HG03060 (cell line): ENCODE data around the gene SCUBE3.

Experiments used
- ATAC-seq: cut with Tn5 transposase; IDR thresholded peaks from one replicate; pipeline ENCODE4 v1.9.1; 2021; ENCODE audit warnings: low read depth, moderate number of reproducible peaks; ENCODE audit not compliant: unreplicated experiment

The SCUBE3 gene

GRCh38 chr6:35213824-35214756 is at the start of gene SCUBE3:
SCUBE3 (plus strand) TSS chr6:35213956; CDS start chr6:35214419, 463 bp downstream.
- no peak for ATAC-seq

GRCh38 chr6:35164277-35164676 is 49.5 kb upstream of the SCUBE3 start:
- no peak for ATAC-seq

GRCh38 chr6:35164868-35165267 is 48.9 kb upstream of the SCUBE3 start:
- no peak for ATAC-seq

GRCh38 chr6:35165630-35166071 is 48.1 kb upstream of the SCUBE3 start:
- ATAC-seq, result no peak

- ATAC-seq, result no peak
These were observed 47.6 kb upstream of the SCUBE3 start for GRCh38 chr6:35166116-35166515.

GRCh38 chr6:35166520-35166919 is 47.2 kb upstream of the SCUBE3 start:
- ATAC-seq, result no peak

- no peak for ATAC-seq
These were observed 46.3 kb upstream of the SCUBE3 start for GRCh38 chr6:35167505-35167904.

- ATAC-seq, result no peak
These were observed 45.3 kb upstream of the SCUBE3 start for GRCh38 chr6:35168461-35168861.

- no peak for ATAC-seq
These were observed 43.6 kb upstream of the SCUBE3 start for GRCh38 chr6:35170166-35170565.

- ATAC-seq, result no peak
These were observed 42.9 kb upstream of the SCUBE3 start for GRCh38 chr6:35170891-35171290.

- no peak for ATAC-seq
These were observed 40.7 kb upstream of the SCUBE3 start for GRCh38 chr6:35173044-35173426.

GRCh38 chr6:35173427-35174087 is 40.2 kb upstream of the SCUBE3 start:
- no peak for ATAC-seq

- ATAC-seq, result no peak
These were observed 39.7 kb upstream of the SCUBE3 start for GRCh38 chr6:35174088-35174434.

GRCh38 chr6:35174501-35174900 is 39.3 kb upstream of the SCUBE3 start:
- no peak for ATAC-seq

- ATAC-seq, result no peak
These were observed 37.3 kb upstream of the SCUBE3 start for GRCh38 chr6:35176301-35177024.

- no peak for ATAC-seq
These were observed 36.6 kb upstream of the SCUBE3 start for GRCh38 chr6:35177157-35177556.

GRCh38 chr6:35177596-35177995 is 36.2 kb upstream of the SCUBE3 start:
- ATAC-seq, result no peak

GRCh38 chr6:35178012-35178411 is 35.7 kb upstream of the SCUBE3 start:
- ATAC-seq, result no peak

GRCh38 chr6:35178932-35179832 is 34.6 kb upstream of the SCUBE3 start:
- no peak for ATAC-seq

GRCh38 chr6:35179901-35180535 is 33.7 kb upstream of the SCUBE3 start:
- no peak for ATAC-seq
